Measurements from ENCODE around the gene BRDT. TPM values are rescaled to one million over a fixed set of nuclear protein-coding genes. Genes with fewer than 3 reads are reported as not detected.

BRDT gene
- total RNA-seq: under 1 TPM in 1 of 4 donors, not detected in 3; 0.30 TPM

- DNase-seq (ENCODE audit: low spot score in 2 of 2): no peak
- Histone ChIP-seq H3K36me3 (no peaks in the 10 kb centered on the region), H3K27ac (no peak within 1 kb of the TSS), H3K27me3 (no peaks in the 10 kb centered on the region), H3K9me3 (no peaks in the 10 kb centered on the region), H3K4me3 (no peak within 1 kb of the TSS), H3K4me1 (no peaks in the 10 kb centered on the region)
- TF ChIP-seq EP300 (IDR thresholded peaks at IDR 0.05) (no peak), CTCF (IDR thresholded peaks at IDR 0.05) (no peak), POLR2A (IDR thresholded peaks at IDR 0.05) (no peak)
- 92 to 94% methylated on average over 23 of the region's 23 CpGs for WGBS, 2 donors
Observed at GRCh38 chr1:91949356-91949699, at the start of gene BRDT. Gene BRDT, plus strand, starts transcription at chr1:91949401. Its CDS starts 13,354 bp downstream, at chr1:91962755.

- TF ChIP-seq EP300 (IDR thresholded peaks at IDR 0.05) (peak in 1 of 2 donors; percentile 80), CTCF (IDR thresholded peaks at IDR 0.05) (no peak), POLR2A (IDR thresholded peaks at IDR 0.05) (no peak)
- 87 to 93% methylated on average over 1 of the region's 1 CpG for WGBS, 2 donors
- no peaks in the 10 kb centered on the region for H3K36me3 ChIP-seq
- H3K27ac ChIP-seq: no peak overlapping the region
- no peaks in the 10 kb centered on the region for H3K9me3 ChIP-seq
- H3K4me3 ChIP-seq: no peak overlapping the region
- DNase-seq (ENCODE audit: low spot score in 2 of 2): peak in 1 of 2 donors; percentile 29
- H3K4me1 ChIP-seq: peaks cover 0 to 6% (median 0%) of the 10 kb centered on the region in 4 donors
- no peaks in the 10 kb centered on the region for H3K27me3 ChIP-seq
Observed at GRCh38 chr1:91900562-91900961, 48.6 kb upstream of the BRDT start.

- Histone ChIP-seq H3K36me3 (no peaks in the 10 kb centered on the region), H3K9me3 (no peaks in the 10 kb centered on the region), H3K4me3 (no peak overlapping the region), H3K27ac (no peak overlapping the region), H3K27me3 (no peaks in the 10 kb centered on the region), H3K4me1 (peaks cover 0 to 6% (median 0%) of the 10 kb centered on the region in 4 donors)
- no peak for DNase-seq (ENCODE audit: low spot score in 2 of 2)
- TF ChIP-seq POLR2A (IDR thresholded peaks at IDR 0.05) (no peak), CTCF (IDR thresholded peaks at IDR 0.05) (no peak), EP300 (IDR thresholded peaks at IDR 0.05) (no peak)
Observed at GRCh38 chr1:91901231-91901630, 48.0 kb upstream of the BRDT start.

DNA sequence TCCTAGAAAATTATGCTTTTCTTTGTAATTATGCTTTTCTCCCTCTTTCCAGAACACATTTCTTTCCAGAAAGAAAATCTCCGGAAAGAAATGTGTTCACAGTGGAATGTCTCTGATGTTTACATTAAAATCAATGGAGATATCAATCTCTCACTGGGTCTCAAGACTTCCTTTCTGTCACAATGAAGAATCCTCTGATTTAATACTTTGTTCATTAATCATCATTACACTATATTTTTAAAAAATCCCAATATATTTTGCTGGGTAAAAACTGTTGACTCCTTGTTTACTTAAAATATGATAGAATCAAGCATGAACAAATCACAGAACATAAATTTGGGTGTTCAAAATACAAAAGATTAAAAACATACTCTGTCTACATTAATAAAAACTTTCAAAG, 36.9 kb upstream of the BRDT start:
- Histone ChIP-seq H3K36me3 (no peaks in the 10 kb centered on the region), H3K27me3 (no peaks in the 10 kb centered on the region), H3K4me3 (no peak overlapping the region), H3K27ac (no peak overlapping the region), H3K9me3 (no peaks in the 10 kb centered on the region), H3K4me1 (no peaks in the 10 kb centered on the region)
- 70 to 85% methylated on average over 1 of the region's 1 CpG for WGBS, 2 donors
- no peak for DNase-seq (ENCODE audit: low spot score in 2 of 2)
- TF ChIP-seq EP300 (IDR thresholded peaks at IDR 0.05) (no peak), CTCF (IDR thresholded peaks at IDR 0.05) (no peak), POLR2A (IDR thresholded peaks at IDR 0.05) (no peak)

GRCh38 chr1:91913018-91913417, 36.2 kb upstream of the BRDT start:
- Histone ChIP-seq H3K36me3 (no peaks in the 10 kb centered on the region), H3K27me3 (no peaks in the 10 kb centered on the region), H3K4me1 (no peaks in the 10 kb centered on the region), H3K9me3 (no peaks in the 10 kb centered on the region), H3K27ac (no peak overlapping the region), H3K4me3 (no peak overlapping the region)
- TF ChIP-seq CTCF (IDR thresholded peaks at IDR 0.05): no peak
- no peak for TF ChIP-seq POLR2A (IDR thresholded peaks at IDR 0.05)
- TF ChIP-seq EP300 (IDR thresholded peaks at IDR 0.05): no peak
- WGBS, 2 donors: 63 to 77% methylated on average over 3 of the region's 3 CpGs
- DNase-seq (ENCODE audit: low spot score in 2 of 2): no peak
